ENCODE data around the gene BCAP29.

The BCAP29 gene

DNA sequence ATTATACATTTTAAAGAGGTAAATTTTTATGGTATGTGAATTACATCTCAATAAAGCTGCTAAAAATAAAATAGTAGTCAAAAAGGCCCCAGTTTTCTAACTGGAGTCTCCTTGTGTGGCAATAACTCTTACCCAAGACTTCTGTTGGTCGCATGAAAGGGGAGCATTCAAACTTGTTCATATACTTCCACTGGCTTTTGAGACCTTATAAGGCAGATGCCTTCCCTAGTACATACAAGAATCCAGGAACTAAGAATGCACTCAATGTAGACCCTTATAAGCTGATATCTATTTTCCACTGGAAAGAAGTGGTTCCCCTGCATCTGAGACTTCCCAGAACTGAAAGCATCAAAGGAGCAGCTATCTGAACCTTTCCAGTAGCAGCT, 13.0 kb downstream of the BCAP29 start:
- in situ Hi-C loops (cut with HindIII; ENCODE audit: low sequenced_read_pairs): no loop called here
- no peak for DNase-seq (ENCODE audit: low read depth, low spot score)
- no peak for TF ChIP-seq CTCF (IDR thresholded peaks at IDR 0.05; ENCODE audit: low read depth, low read length)
- no peak overlapping the region for H3K4me3 ChIP-seq (ENCODE audit: low read depth, low read length)

GRCh38 chr7:107594961-107595737, 15.1 kb downstream of the BCAP29 start:
- TF ChIP-seq CTCF (IDR thresholded peaks at IDR 0.05; ENCODE audit: low read depth, low read length): no peak
- no peak overlapping the region for H3K4me3 ChIP-seq (ENCODE audit: low read depth, low read length)
- DNase-seq (ENCODE audit: low read depth, low spot score): peak; percentile 93
- in situ Hi-C loops (cut with HindIII; ENCODE audit: low sequenced_read_pairs): no loop called here

DNA sequence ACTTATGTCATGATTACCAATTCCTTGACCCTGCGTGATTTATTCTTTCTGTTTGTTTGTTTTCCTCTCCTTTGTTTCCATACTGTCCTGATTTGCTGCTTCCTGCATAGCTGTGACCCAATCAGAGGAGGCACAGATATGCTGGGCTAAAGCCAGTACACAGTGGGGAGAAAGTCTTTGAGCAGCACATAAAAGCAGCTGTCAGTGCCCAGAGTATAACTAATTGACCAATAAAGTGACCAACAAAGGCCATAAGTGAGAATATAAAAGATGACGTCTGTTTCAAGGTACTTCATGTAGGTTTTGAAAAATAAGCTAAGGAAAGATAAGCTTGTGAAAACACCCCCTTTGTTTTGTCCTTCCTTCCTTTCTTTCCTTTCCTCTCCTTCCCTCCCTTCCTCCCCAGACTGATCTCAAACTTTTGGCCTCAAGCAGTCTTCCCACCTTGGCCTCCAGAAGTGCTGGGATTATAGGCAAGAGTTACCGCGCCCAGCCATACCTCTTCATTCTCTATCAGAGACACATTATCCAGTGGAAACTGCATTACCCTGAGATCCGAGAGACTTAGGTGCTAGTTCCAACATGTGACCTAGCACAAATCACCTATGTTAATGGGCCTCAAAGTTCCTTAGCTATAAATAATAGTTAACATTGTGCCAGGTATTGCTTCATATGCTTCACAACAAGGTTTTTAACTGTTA, 17.0 kb downstream of the BCAP29 start:
- no peak for TF ChIP-seq CTCF (IDR thresholded peaks at IDR 0.05; ENCODE audit: low read depth, low read length)
- DNase-seq (ENCODE audit: low read depth, low spot score): peak; percentile 28
- in situ Hi-C loops (cut with HindIII; ENCODE audit: low sequenced_read_pairs): no loop called here
- H3K4me3 ChIP-seq (ENCODE audit: low read depth, low read length): no peak overlapping the region

GRCh38 chr7:107597582-107597916, 17.5 kb downstream of the BCAP29 start:
- no peak for DNase-seq (ENCODE audit: low read depth, low spot score)
- TF ChIP-seq CTCF (IDR thresholded peaks at IDR 0.05; ENCODE audit: low read depth, low read length): no peak
- H3K4me3 ChIP-seq (ENCODE audit: low read depth, low read length): no peak overlapping the region
- in situ Hi-C loops (cut with HindIII; ENCODE audit: low sequenced_read_pairs): no loop called here

DNA sequence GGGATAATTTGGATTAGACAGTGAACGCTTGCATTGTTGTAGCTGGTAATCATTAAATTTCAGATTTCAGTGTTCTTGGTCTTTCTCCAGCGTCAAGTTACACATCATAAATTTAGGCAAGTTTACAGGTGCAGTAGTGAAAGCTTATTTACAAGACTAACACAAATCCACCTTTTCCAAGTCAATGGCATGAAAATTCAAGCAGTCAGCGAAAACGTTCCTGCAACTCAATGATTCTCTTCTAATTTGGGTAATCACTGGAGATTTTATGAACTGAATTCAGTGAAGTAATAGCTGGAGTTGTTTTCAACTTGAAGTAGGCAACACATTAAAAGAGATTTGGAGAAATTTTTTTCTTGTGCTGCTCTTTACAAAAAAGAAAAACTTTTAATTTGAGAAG, 17.9 kb downstream of the BCAP29 start:
- TF ChIP-seq CTCF (IDR thresholded peaks at IDR 0.05; ENCODE audit: low read depth, low read length): no peak
- DNase-seq (ENCODE audit: low read depth, low spot score): no peak
- in situ Hi-C loops (cut with HindIII; ENCODE audit: low sequenced_read_pairs): no loop called here
- H3K4me3 ChIP-seq (ENCODE audit: low read depth, low read length): no peak overlapping the region

DNA sequence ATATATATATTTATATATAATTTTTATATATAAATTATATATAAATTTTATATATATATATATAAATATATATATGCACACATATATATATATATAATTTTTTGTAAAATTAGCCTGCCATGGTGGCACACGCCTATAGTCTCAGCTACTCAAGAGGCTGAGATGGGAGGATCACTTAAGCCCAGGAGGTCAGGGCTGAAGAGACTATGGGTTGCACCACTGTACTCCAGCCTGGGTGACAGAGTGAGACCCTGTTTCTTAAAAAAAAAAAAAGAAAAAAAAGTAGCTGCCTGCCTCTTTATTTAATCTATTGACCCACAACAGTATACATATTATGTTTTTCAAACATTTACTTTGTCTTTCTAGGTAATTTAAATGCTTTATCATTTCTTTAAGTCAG, 19.2 kb downstream of the BCAP29 start:
- no peak overlapping the region for H3K4me3 ChIP-seq (ENCODE audit: low read depth, low read length)
- DNase-seq (ENCODE audit: low read depth, low spot score): no peak
- no peak for TF ChIP-seq CTCF (IDR thresholded peaks at IDR 0.05; ENCODE audit: low read depth, low read length)
- in situ Hi-C loops (cut with HindIII; ENCODE audit: low sequenced_read_pairs): no loop called here

Measured in astrocyte of the spinal cord (primary cell).